NCI-H187 treated with DMSO at 0.1 percent for 48 hours (cell line): ENCODE measurements around the gene ZNF84.
A peak's percentile ranks its signal among the peaks of the same experiment; 100 is the strongest.

Source experiments
- DNase-seq: peaks from one replicate; lab custom pipeline; 2025; lab: John Stamatoyannopoulos, UW

ZNF84 gene

GRCh38 chr12:133037207-133038005, at the start of gene ZNF84:
TSS of gene ZNF84 (plus strand) at chr12:133037509. CDS start at chr12:133041468, 3,959 bp downstream.
- peak; percentile 90 for DNase-seq

GRCh38 chr12:132998741-132999140, 38.6 kb upstream of the ZNF84 start:
- DNase-seq, result no peak

- no peak for DNase-seq
Observed at GRCh38 chr12:133010657-133011297, 26.5 kb upstream of the ZNF84 start.

- no peak for DNase-seq
Observed at GRCh38 chr12:133023566-133023965, 13.7 kb upstream of the ZNF84 start.

DNA sequence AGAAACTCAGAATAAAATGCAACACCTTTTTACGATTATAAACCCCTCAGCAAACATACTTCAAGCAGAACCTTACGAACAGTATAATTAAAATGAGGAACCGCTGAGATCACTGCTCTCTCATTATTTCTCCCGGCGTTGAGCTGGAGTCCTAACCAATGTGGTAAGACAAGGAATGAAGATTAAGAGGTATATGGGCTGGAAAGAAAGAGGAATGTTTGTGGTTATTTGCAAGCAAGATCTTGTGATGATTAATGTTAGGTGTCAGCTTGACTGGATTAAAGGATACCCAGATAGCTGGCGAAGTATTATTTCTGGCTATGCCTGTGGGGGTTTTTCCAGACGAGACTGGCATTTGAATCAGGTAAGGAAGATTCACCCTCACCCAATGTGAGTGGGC, 10.3 kb upstream of the ZNF84 start:
- no peak for DNase-seq

- no peak for DNase-seq
Observed at GRCh38 chr12:133038118-133038709, 905 bp downstream of the ZNF84 start.

DNA sequence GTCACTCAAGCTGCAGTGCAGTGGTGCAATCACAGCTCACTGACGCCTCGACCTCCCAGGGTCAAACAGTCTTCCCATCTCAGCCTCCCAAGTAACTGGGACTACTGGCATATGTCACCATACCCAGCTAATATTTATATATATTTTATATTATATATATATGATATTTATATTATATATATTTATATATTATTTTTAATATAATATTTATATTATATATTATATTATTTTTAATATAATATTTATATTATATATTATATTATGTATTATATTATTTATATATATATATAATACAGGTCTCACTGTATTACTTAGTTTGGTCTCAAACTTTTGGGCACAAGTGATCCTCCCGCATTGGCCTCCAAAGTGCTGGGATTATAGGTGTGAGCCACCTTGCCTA, 9.4 kb downstream of the ZNF84 start:
- DNase-seq, result no peak

DNA sequence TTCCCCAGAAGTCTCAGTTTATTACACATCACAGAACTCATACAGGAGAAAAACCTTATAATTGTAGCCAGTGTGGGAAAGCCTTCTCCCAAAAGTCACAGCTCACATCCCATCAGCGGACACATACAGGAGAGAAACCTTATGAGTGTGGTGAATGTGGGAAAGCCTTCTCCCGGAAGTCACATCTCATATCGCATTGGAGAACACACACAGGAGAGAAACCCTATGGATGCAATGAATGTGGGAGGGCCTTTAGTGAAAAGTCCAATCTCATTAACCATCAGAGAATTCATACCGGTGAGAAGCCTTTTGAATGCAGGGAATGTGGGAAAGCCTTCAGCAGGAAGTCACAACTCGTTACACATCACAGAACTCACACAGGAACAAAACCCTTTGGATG, 20.1 kb downstream of the ZNF84 start:
- no peak for DNase-seq

DNA sequence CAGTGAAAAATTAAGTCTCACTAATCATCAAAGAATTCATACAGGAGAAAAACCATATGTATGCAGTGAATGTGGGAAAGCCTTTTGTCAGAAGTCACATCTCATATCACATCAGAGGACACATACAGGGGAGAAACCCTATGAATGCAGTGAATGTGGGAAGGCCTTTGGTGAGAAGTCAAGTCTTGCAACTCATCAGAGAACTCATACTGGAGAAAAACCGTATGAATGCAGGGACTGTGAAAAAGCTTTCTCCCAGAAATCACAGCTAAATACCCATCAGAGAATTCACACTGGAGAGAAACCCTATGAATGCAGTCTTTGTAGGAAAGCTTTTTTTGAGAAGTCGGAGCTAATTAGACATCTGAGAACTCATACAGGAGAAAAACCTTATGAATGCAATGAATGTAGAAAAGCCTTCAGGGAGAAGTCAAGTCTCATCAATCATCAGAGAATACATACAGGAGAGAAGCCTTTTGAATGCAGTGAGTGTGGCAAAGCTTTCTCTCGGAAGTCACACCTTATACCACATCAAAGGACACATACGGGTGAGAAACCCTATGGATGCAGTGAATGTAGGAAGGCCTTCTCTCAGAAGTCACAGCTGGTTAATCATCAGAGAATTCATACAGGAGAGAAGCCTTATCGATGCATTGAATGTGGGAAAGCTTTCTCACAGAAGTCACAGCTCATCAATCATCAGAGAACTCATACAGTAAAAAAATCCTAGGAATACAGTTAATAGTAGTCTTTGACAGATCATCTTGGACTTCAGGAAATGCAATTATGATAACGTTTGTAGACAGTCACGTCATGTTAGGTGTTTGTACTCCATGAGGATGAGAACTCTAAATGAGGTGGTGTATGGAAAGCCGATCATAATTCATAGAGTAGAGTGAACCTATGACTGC, 21.1 kb downstream of the ZNF84 start:
- no peak for DNase-seq

- DNase-seq, result no peak
Observed at GRCh38 chr12:133061954-133062353, 24.6 kb downstream of the ZNF84 start.

DNA sequence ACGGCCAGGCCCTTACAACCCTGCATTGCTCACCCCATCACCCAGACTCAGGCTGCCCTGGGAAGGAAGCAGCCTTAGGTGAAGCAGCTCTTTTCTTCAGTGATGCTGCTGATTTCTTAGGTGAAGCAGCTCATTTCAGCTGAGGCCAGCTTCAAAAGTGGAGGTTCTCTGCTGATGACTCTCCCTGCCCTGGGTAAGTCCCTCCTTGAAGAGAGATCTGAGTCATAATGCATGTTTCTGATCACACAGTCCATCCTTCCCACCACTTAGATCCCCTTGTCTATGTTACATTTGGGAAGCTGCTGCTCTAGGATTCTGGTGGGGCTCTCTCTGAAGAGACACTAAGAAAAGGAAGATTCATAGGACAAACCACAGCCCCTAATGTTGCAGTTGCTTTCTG, 26.2 kb downstream of the ZNF84 start:
- no peak for DNase-seq

DNA sequence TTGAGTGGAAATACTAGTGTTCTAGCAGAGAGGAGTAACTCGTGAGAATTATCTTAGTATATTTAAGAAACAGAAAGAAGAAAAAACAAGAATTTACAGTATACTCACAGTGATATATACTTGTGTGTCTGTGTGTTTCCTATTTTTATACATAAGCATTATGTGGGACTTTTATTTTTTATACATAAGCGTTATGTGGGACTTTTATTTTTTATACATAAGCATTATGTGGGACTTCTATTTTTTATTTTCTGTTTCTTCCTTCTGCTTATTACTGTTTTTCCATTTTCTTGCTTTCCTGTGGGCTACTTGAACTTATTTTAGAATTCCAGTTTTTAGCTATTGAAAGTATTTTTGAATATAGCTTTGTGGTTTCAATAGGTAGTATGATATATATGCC, 36.5 kb downstream of the ZNF84 start:
- no peak for DNase-seq

GRCh38 chr12:133080026-133080367, 42.7 kb downstream of the ZNF84 start:
- peak; percentile 99 for DNase-seq

DNA sequence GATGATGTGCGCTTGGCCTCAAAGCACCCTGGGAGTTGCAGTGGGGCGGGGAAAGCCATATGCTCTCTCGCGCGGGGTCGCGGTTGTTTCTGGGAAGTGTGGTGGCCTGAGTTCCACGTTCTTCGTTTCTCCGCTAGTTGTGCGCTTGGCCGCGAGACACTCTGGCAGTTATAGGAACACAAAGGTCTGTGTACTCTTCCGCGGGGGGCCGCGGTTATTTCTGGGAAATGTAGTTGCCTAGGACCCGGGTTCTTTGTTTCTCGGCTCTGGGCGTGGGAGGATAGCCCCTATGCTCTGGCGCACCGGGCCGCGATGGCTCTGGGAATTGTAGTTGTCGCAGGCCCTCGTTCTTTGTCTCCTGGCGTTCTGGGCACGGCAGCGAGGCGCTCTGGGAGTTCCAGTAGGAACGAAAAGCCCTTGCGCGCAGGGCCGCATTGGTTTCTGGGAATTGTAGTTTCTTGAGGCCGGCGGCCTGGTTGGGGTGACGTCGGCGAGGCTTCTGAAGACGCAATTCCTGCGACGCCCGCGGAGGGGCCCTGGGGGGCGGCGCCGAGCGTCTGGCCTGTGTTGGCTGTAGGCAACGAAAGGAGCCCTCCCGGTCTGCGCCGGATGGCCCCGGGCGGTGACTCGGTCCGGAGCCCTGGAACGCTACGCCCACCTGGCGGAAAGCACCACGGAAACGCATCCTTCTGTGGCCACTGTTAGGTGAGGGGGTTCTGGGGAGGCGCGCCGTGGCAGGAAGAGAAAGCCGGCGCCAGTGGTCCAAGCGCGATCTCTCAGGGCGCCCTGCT, 43.3 kb downstream of the ZNF84 start, which contains the start of gene ZNF140:
Gene ZNF140, plus strand, starts transcription at position 556 of the 791 bp plus-strand sequence. CDS start 398 bp downstream, outside the sequence.
- peak; percentile 94 for DNase-seq

GRCh38 chr12:133081159-133081780, 44.0 kb downstream of the ZNF84 start:
- DNase-seq, result no peak

DNA sequence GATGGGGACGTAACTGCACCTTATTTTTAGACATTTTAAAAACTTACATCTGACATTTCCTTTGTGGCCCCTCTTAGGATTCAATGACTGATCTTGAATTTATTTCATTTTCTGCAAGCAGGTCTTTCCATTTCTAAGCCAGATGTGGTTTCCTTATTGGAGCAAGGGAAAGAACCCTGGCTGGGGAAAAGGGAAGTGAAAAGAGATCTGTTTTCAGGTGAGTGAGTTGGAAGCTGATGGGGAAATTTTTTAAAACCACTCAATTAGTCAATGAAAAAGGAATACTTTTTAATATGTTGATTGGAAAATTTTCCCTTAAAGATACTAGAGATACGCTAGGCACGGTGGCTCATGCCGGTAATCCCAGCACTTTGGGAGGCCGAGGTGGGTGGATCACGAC, 46.0 kb downstream of the ZNF84 start:
- no peak for DNase-seq

- DNase-seq, result no peak
Observed at GRCh38 chr12:133105620-133106019, 68.3 kb downstream of the ZNF84 start.

GRCh38 chr12:133106253-133106652, 68.9 kb downstream of the ZNF84 start:
- no peak for DNase-seq

DNA sequence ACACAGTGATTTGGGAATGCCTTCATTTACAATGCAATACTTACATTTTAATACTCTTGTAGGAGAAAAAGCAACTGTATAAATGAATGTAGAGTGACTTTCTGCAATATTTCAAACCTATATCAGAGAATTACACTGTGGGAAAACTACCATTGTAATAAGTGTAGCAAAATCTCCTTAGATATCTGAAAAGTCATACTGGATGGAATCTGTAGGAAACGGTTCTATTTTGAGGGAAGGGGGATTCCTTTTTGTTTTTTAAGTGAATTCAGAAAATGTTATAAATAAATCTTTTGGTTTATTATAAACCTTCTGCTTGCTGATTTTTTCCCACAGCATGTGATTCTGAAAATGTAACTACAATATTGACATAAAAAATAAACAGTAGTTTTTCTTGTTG, 69.8 kb downstream of the ZNF84 start:
- DNase-seq, result no peak

DNA sequence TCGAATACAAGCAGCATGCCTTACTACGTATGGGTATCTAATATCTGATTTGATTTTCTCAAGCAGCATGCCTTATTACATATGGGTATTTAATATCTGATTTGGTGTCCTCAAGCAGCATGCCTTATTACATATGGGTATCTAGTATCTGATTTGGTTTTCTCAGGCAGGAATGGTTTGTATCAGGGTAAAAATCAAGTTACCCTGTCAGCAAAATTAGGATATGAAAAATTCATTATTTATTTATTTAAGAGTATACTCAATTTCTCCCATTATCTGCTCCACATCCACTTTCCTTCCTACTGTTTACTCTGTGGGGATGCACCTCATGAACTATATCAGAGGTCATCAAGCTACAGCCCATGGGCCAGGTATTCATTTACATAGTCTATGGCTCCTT, 70.8 kb downstream of the ZNF84 start:
- DNase-seq, result no peak
